ENCODE results near the gene NDUFC1. TPM values are rescaled to one million over a fixed set of nuclear protein-coding genes. Genes with fewer than 3 reads are reported as not detected.
"Not testable (repeated sequence)": the region's sequence is repeated elsewhere in the genome, so short reads cannot be mapped to it uniquely, and the experiment has no call there.

NDUFC1 gene
- total RNA-seq, 1 donor from 2014 or later: 29.1 TPM

DNA sequence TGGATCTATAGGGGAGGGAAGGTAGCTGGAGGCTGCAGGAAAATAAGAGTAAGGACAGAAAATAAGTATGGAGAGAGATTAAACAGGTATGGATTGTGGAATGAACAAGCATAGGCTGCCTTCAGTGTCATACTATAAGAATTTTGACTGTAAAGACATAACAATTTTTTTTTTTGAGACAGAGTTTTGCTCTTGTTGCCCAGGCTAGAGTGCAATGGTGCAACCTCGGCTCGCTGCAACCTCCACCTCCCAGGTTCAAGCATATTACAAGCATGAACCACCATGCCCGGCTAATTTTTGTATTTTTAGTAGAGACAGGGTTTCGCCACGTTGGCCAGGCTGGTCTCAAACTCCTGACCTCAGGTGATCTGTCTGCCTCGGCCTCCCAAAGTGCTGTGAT, 46.7 kb downstream of the NDUFC1 start:
- not testable (repeated sequence) for DNase-seq (ENCODE audit: low spot score); ATAC-seq

DNA sequence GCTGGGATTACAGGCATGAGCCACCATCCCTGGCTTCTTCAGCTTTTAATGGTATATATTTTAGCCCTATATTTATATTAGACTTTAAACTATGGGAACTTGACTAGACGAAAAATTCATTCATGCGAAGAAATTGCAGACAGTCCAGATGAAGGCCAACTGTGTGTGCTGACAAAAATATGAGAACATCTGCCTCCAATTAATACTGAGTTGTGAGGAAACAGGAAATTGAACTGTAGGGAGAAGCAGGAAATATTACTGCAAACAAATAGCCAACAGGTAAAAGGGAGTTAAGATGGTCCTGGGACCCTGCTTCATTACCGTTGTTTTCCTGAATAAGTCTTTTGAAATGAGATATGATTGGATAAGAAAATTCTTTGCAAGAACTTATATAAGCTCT, 48.6 kb downstream of the NDUFC1 start:
- no peak for DNase-seq (ENCODE audit: low spot score)

DNA sequence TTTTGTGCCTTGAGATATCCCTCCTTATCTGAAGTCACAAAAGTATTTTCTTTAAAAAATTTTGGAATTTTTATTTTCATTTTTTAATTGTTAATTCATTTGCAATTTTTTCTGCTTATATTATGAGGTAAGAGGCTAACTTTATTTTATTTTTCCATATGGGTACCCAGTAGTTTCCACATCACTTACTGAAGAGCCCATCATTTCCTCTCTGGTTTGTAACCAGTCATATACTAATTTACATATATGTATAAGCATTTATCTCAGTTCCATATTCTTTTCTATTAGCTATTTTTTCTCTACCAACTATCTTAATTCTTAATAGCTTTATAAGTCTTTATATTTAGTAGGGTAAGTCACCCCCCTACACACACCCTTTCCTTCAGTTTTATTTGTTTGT, 49.2 kb downstream of the NDUFC1 start:
- ATAC-seq (no peak), DNase-seq (ENCODE audit: low spot score) (no peak)

More for the DNA sequence above, 48.6 kb downstream of the NDUFC1 start:
- no peak for ATAC-seq

DNA sequence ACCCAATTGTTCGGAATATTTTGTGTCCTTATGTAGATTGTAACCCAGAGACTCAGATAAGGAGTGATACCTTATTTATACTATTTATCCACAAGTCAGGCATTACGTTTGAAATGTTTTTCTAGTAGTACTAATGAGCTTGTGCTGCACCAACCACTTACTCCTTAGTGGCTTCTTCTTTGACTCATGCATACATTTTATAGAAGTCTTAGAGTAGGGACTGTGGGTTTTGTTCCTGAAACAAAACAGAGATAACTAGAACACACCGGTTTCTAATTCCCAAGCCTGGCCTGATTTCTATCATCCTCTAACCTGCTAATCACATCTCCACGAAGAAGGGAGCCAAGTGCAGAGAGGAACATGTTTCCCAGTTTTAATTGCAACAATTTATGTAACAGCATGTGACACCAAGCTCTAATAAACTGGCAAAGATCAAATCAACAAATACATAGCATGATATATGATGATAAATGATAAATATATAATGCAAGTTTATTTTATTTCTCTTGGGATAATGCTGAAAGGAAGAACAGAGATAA, 54.5 kb downstream of the NDUFC1 start:
- DNase-seq (ENCODE audit: low spot score) (no peak), ATAC-seq (no peak)

DNA sequence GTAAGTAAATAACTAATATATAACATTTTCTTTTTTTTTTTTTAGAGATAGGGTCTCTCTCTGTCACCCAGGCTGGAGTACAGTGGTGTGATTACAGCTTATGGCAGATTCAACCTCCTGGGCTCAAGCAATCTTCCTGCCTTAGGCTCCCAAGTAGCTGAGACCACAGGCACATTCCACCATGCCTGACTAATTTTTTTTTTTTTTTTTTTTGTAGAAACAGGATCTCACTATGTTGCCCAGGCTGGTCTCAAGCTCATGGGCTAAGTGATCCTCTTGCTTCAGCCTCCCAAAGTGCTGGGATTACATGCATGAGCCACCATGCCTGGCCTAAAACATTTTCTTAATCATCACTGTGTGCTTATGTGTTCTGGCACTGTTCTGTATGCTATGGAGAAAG, 55.0 kb downstream of the NDUFC1 start:
- no peak for DNase-seq (ENCODE audit: low spot score)
- ATAC-seq: no peak

DNA sequence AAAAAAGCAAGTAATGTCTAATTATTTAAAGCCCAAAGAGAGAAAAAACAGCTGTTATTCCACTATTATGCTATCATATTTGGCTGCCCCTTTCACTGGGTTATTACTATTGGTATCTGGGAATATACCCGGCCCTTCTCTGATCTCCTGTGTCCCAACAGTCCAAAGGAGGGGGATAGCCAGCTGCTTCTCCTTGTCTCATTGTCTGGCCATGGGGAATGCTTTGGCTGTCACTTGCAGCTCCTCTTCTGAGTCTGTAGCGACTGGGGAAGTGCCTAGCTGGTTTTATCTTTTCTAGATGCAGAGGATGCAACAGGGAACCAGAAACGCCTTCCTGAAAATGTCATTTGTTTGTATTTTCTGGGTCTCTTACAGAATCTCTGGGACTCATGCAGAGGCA, 56.1 kb downstream of the NDUFC1 start:
- no peak for ATAC-seq
- DNase-seq (ENCODE audit: low spot score): no peak

DNA sequence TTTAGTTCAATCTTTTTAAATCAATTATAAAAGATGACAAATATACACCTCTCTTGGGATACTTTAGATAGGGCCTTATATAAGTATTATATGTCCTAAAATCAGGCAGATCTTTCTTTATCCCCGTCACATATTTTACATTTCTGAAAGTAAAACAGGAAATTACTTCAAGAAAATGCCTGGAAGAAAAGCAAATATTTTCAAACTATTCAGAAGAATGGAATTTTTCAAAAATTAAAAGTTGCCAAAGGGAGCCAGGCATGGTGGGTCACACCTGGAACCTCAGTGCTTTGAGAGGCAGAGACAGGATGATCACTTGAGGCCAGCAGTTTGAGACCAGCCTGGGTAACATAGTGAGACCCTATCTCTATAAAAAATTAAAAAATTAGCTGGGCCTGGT, 56.7 kb downstream of the NDUFC1 start:
- ATAC-seq (no peak), DNase-seq (ENCODE audit: low spot score) (no peak)

DNA sequence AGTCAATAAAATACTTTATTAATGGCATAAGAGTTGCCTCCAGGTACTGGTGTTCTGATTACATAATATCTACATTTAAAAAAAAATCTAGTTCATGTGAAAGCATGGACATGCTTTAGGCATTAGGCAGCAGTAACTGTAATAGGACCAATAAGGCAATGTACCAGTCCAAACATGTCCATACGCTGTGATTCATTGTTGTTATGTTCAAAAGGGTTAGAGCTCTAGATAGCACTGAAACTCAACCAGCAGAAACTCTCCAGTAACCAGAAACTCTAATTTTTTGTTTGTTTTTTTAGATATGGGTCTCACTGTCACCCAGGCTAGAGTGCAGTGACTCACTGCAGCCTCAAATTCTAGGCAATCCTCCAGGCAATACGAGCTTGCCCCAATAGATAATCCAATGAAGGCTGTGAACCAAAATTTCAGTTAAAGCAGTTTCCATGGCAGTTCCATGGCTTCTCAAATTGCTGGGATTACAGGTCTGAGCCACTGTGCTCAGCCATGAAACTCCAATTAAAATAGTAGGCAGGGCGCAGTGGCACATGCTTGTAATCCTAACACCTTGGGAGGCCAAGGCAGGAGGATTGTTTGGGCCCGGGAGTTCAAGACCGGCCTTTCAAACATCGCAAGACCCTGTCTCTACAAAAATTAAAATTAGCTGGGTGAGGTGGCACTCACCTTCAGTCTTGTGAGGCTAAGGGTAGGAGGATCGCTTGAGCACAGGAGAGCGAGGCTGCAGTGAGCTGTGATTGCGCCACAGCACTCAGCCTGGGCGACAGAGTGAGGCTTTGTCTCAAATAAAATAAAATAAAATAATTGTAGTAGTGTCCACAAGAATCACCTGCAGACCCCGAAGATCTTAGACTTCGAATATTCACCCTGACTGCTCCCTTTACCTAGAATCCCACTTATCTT, 58.6 kb downstream of the NDUFC1 start:
- DNase-seq (ENCODE audit: low spot score): no peak
- peak; percentile 67 for ATAC-seq

DNA sequence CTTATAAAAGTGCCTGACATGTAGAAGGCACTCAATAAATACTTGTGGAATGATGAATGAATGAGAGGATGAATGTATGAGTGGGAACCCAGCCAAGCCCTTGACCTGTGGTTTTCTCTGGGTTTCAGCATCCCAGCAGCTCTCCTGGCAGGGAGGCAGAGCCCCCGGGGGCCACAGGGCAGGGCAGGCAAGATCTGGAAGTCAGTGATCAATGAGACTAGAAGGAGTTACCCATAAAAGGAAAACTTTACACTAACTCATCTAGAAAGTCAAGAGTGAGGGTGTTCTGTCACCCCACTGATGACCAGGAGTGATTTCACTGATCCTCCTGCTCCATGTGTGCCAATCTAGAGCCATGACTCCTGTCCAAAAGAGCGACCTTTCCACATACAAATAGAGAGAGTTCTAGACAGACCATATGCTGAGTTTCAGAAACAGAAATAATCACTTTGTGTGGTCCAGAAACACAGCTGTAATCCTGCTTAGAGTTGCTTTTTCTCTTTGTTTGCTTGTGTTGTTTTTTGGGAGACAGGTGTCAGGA, 59.7 kb downstream of the NDUFC1 start:
- no peak for DNase-seq (ENCODE audit: low spot score)
- peak; percentile 28 for ATAC-seq

DNA sequence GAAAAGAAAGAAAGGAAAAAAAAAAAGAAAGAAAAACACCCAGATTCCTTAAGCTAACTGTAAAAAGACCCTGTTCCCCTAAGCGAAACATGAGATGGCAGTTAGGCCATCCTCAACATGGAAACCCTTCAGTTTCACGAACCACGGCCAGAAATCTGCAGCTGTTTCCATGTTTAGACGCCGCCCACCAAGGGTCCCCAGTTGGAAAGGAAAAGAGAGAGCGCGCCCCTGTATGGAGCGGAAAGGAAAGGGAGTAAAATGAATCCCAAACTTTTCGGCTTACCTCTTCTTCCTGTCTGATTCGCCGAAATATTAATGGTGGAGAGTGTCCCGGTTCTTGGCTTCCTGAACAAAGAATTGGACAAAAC, 60.5 kb downstream of the NDUFC1 start:
- DNase-seq (ENCODE audit: low spot score) (no peak), ATAC-seq (no peak)

DNA sequence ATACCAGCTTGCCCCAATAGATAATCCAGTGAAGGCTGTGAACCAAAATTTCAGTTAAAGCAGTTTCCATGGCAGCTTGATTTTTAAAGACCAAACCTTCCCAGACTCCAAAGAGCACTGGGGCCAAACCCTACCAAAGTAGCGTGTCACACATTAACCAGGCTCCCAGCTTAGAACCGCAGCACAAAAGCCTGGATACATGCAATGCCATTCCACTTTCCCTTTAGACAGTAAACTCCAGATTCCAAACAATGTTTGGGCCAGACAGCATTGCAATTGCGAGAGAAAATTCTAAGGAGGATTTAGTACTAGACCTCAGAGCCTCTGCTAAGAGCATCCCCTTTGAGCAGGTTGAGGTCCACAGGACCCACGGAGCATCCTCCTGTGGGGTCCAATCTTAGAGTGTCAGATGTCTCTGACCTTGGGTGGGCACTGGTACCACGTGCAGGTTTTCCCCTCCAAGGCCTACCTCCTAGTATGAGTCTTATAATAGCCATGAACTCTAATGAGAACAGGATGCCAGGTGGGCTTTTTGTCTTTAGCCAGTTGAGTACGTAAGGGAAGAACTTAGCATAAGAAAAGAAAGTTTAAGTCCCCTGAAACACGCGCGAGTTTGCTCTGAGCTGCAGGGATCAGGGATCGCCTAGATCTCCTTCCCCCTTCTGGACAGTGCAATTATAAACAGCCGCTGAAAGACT, 61.0 kb downstream of the NDUFC1 start:
- ATAC-seq (peak; percentile 95), DNase-seq (ENCODE audit: low spot score) (peak; percentile 75)

Other genes with a start within 250 kb of the NDUFC1 start
- 14.3 TPM for gene ELF2, start 125.3 kb downstream of the NDUFC1 start, total RNA-seq
- 0.13 TPM for gene MGARP, start 22.3 kb downstream of the NDUFC1 start, total RNA-seq
- gene NAA15, start 972 bp downstream of the NDUFC1 start, total RNA-seq: 11.3 TPM
- 12.4 TPM for gene RAB33B, start 151.6 kb upstream of the NDUFC1 start, total RNA-seq

Data from left lobe of liver (tissue), 2 donors.